ENCODE measurements around the gene UNC13D.
"Not testable (repeated sequence)": the region's sequence is repeated elsewhere in the genome, so short reads cannot be mapped to it uniquely, and the experiment has no call there.

UNC13D gene

GRCh38 chr17:75856062-75856756 is 12.0 kb upstream of the UNC13D start:
- TF ChIP-seq CTCF (IDR thresholded peaks at IDR 0.05; ENCODE audit: control extremely low read depth, extremely low read depth, low read depth, missing control alignments): no peak
- POLR2A ChIA-PET: interaction anchor here (0.8 to 2.7 kb wide), 4 partner anchors 11 to 83 kb away, joined by 4 to 18 read pairs (median 4); partner anchors contain the start of gene TRIM65
- CTCF ChIA-PET: interaction anchor here (0.8 to 10.4 kb wide), 16 partner anchors 10 to 158 kb away, joined by 3 to 89 read pairs (median 5); partner anchors contain the start of genes TRIM47 and TRIM65
- no peak for DNase-seq (ENCODE audit: extremely low spot score)

- ChIA-PET POLR2A (interaction anchor here (0.5 to 2.7 kb wide), 16 partner anchors 9 to 725 kb away, joined by 3 to 22 read pairs (median 4); partner anchors contain the start of genes TRIM65 and UNK), CTCF (interaction anchor here (0.7 to 10.4 kb wide), 23 partner anchors 9 to 254 kb away, joined by 3 to 89 read pairs (median 4); partner anchors contain the start of genes TRIM47 and TRIM65)
- DNase-seq (ENCODE audit: extremely low spot score): peak; percentile 97
- TF ChIP-seq CTCF (IDR thresholded peaks at IDR 0.05; ENCODE audit: control extremely low read depth, extremely low read depth, low read depth, missing control alignments): peak; percentile 53
These were observed 11.3 kb upstream of the UNC13D start, which contains the start of gene WBP2 for GRCh38 chr17:75855310-75856061. Gene WBP2 (minus strand): TSS chr17:75855335. CDS start chr17:75855297, 38 bp downstream.

GRCh38 chr17:75854881-75855309 is 10.7 kb upstream of the UNC13D start:
- ChIA-PET CTCF (interaction anchor here (0.7 to 10.4 kb wide), 22 partner anchors 9 to 265 kb away, joined by 3 to 89 read pairs (median 4); partner anchors contain the start of genes TRIM47 and TRIM65), POLR2A (interaction anchor here (0.6 to 2.7 kb wide), 14 partner anchors 9 to 724 kb away, joined by 3 to 22 read pairs (median 4); partner anchors contain the start of genes TRIM65 and UNK)
- no peak for TF ChIP-seq CTCF (IDR thresholded peaks at IDR 0.05; ENCODE audit: control extremely low read depth, extremely low read depth, low read depth, missing control alignments)
- DNase-seq (ENCODE audit: extremely low spot score): no peak

GRCh38 chr17:75854101-75854748 is 10.0 kb upstream of the UNC13D start:
- no peak for DNase-seq (ENCODE audit: extremely low spot score)
- CTCF ChIA-PET: interaction anchor here (0.9 to 10.4 kb wide), 11 partner anchors 8 to 266 kb away, joined by 3 to 89 read pairs (median 4); partner anchors contain the start of genes GALK1 and TRIM47
- POLR2A ChIA-PET: interaction anchor here (0.7 to 2.7 kb wide), 3 partner anchors 9 to 75 kb away, joined by 5 to 22 read pairs (median 18); a partner anchor contains a TSS
- no peak for TF ChIP-seq CTCF (IDR thresholded peaks at IDR 0.05; ENCODE audit: control extremely low read depth, extremely low read depth, low read depth, missing control alignments)

GRCh38 chr17:75853433-75853832 is 9.2 kb upstream of the UNC13D start:
- CTCF ChIA-PET: interaction anchor here (0.9 to 10.4 kb wide), 6 partner anchors 7 to 267 kb away, joined by 3 to 89 read pairs (median 6); partner anchors contain the start of genes GALK1 and TRIM47
- no peak for DNase-seq (ENCODE audit: extremely low spot score)
- TF ChIP-seq CTCF (IDR thresholded peaks at IDR 0.05; ENCODE audit: control extremely low read depth, extremely low read depth, low read depth, missing control alignments): no peak

GRCh38 chr17:75851693-75851991 is 7.4 kb upstream of the UNC13D start:
- CTCF ChIA-PET: interaction anchor here (10.8 kb wide), 1 partner anchor 24 kb away, joined by 135 read pairs; no protein-coding TSS in a partner anchor
- POLR2A ChIA-PET; DNase-seq (ENCODE audit: extremely low spot score): not testable (repeated sequence)

More at GRCh38 chr17:75853433-75853832, 9.2 kb upstream of the UNC13D start:
- POLR2A ChIA-PET: interaction anchor here (2.4 kb wide), 1 partner anchor 74 kb away, joined by 22 read pairs; a partner anchor contains a TSS

Data from GM10248 (cell line).